Measurements from ENCODE around the gene MSL1.
A peak's percentile ranks its signal among the peaks of the same experiment; 100 is the strongest.

Gene MSL1

DNA sequence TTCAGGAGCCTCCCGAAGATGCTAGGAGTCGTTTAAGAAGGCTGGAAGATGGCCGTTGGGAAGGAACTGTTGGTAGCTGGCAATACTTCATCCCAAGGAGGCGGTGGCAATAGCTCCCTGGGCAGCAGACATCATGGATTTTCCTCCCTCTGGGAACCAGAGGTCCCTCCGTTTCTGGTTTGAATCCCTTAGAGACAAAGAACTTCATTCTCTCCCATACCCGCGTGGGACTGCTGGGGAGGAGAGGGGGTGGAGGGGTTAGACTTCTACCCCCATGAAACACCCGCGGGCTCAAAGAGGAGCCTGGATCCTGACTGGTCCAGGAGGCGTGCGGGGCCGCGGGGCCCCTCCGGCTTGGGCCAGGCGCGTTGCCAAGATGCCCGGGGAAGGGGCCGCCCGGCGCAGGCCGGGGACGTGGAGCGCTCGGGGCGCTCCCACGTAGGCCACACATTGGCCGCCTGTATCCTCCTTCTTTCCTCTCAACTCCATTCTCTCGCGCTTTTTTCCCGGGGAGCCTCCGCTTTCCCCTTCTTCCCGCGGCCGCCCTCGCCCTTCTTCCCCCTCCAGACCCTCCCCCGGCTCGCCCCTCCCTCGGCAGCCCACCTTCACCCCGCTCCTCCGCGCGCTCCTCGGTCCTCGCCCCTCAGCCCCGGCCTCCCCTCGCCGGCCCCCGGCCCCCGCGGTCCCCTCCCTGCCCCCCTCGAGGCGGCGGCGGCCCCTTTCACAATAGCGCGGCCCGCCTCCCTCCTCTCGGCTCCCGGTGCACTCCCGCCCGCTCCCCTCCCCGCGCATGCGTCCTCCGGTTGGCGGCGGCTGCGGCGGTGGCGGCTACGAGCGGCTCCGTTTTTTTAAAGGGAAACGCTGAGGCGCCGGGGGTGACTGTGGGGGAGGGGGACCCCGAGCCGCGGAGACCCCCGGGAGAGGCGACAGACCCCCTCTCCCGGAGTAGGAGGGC lies at the start of gene MSL1:
TSS of gene MSL1 (plus strand) at position 791 of the 955 bp plus-strand sequence. CDS start 642 bp downstream, outside the sequence.
- Histone ChIP-seq H3K4me3 (ENCODE audit: low read depth, low read length, poor library complexity, severe bottlenecking) (peak within 1 kb of the TSS; percentile 98), H3K27me3 (ENCODE audit: insufficient read depth, low read length) (no peaks in the 10 kb centered on the region), H2AFZ (ENCODE audit: low read length) (no peak within 1 kb of the TSS), H3K4me2 (ENCODE audit: low read length) (peak within 1 kb of the TSS; percentile 92), H4K20me1 (ENCODE audit: insufficient read depth, low read length) (no peaks in the 10 kb centered on the region), H3K36me3 (ENCODE audit: insufficient read depth, low read length) (peaks cover 13% of the 10 kb centered on the region; the same call in 1 of the 2 replicates), H3K4me1 (ENCODE audit: insufficient read depth, low read length, severe bottlenecking) (peaks cover 30% of the 10 kb centered on the region), H3K9me2 (ENCODE audit: low read depth, low read length) (no peaks in the 10 kb centered on the region), H3K79me2 (ENCODE audit: insufficient read depth, low read length) (peaks cover 33% of the 10 kb centered on the region), H3K9me3 (ENCODE audit: low read length) (no peaks in the 10 kb centered on the region), H3F3A (ENCODE audit: insufficient read depth, low read length) (no peaks in the 10 kb centered on the region), H3K27ac (ENCODE audit: low read depth, low read length, poor library complexity, severe bottlenecking) (peak within 1 kb of the TSS; percentile 48), H3K9ac (ENCODE audit: low read length) (peak within 1 kb of the TSS; percentile 97)
- TF ChIP-seq CTCF (IDR thresholded peaks at IDR 0.05; ENCODE audit: low read length) = no peak
- no peak for TF ChIP-seq EZH2 (IDR thresholded peaks at IDR 0.05; ENCODE audit: borderline replicate concordance, low read length)

- Histone ChIP-seq H2AFZ (ENCODE audit: low read length) (no peak overlapping the region), H3K9me2 (ENCODE audit: low read depth, low read length) (no peaks in the 10 kb centered on the region), H3K9me3 (ENCODE audit: low read length) (no peaks in the 10 kb centered on the region), H3K4me1 (ENCODE audit: insufficient read depth, low read length, severe bottlenecking) (peaks cover 49% of the 10 kb centered on the region), H3F3A (ENCODE audit: insufficient read depth, low read length) (no peaks in the 10 kb centered on the region), H3K27ac (ENCODE audit: low read depth, low read length, poor library complexity, severe bottlenecking) (no peak overlapping the region), H3K27me3 (ENCODE audit: insufficient read depth, low read length) (no peaks in the 10 kb centered on the region), H3K4me2 (ENCODE audit: low read length) (no peak overlapping the region), H3K4me3 (ENCODE audit: low read depth, low read length, poor library complexity, severe bottlenecking) (no peak overlapping the region), H3K36me3 (ENCODE audit: insufficient read depth, low read length) (no peaks in the 10 kb centered on the region), H4K20me1 (ENCODE audit: insufficient read depth, low read length) (no peaks in the 10 kb centered on the region), H3K9ac (ENCODE audit: low read length) (no peak overlapping the region), H3K79me2 (ENCODE audit: insufficient read depth, low read length) (no peaks in the 10 kb centered on the region)
- TF ChIP-seq CTCF (IDR thresholded peaks at IDR 0.05; ENCODE audit: low read length) (no peak), EZH2 (IDR thresholded peaks at IDR 0.05; ENCODE audit: borderline replicate concordance, low read length) (no peak)
Measured at GRCh38 chr17:40072040-40072734, 49.6 kb upstream of the MSL1 start.

- H3K36me3 ChIP-seq (ENCODE audit: insufficient read depth, low read length) = no peaks in the 10 kb centered on the region; the same call in 1 of the 2 replicates
- no peaks in the 10 kb centered on the region for H3K79me2 ChIP-seq (ENCODE audit: insufficient read depth, low read length)
- H3F3A ChIP-seq (ENCODE audit: insufficient read depth, low read length) = no peaks in the 10 kb centered on the region
- H3K9me2 ChIP-seq (ENCODE audit: low read depth, low read length) = no peaks in the 10 kb centered on the region
- H2AFZ ChIP-seq (ENCODE audit: low read length) = no peak overlapping the region
- TF ChIP-seq CTCF (IDR thresholded peaks at IDR 0.05; ENCODE audit: low read length) (no peak), EZH2 (IDR thresholded peaks at IDR 0.05; ENCODE audit: borderline replicate concordance, low read length) (no peak)
- peaks cover 49% of the 10 kb centered on the region for H3K4me1 ChIP-seq (ENCODE audit: insufficient read depth, low read length, severe bottlenecking)
- H3K9me3 ChIP-seq (ENCODE audit: low read length) = no peaks in the 10 kb centered on the region
- no peak overlapping the region for H3K4me3 ChIP-seq (ENCODE audit: low read depth, low read length, poor library complexity, severe bottlenecking)
- H4K20me1 ChIP-seq (ENCODE audit: insufficient read depth, low read length) = no peaks in the 10 kb centered on the region
- no peak overlapping the region for H3K9ac ChIP-seq (ENCODE audit: low read length)
- H3K4me2 ChIP-seq (ENCODE audit: low read length) = no peak overlapping the region
- no peak overlapping the region for H3K27ac ChIP-seq (ENCODE audit: low read depth, low read length, poor library complexity, severe bottlenecking)
- no peaks in the 10 kb centered on the region for H3K27me3 ChIP-seq (ENCODE audit: insufficient read depth, low read length)
Measured at GRCh38 chr17:40072735-40073346, 48.9 kb upstream of the MSL1 start.
